Pulmonary artery endothelial cell (primary cell): Measurements from ENCODE around the gene NDUFS8. TPM values are rescaled to one million over a fixed set of nuclear protein-coding genes. Genes with fewer than 3 reads are reported as not detected.

Experiments
- DNase-seq: peaks from one replicate; pipeline ENCODE4 v3.0.0-alpha.2; 2011; ENCODE audit warnings: low read depth, low spot score
- total RNA-seq: library from RNA; depleted of rRNA; stranded (reverse); fragments of >200 nt; gene quantifications from 2 replicates; pipeline ENCODE4 v1.2.3, GENCODE V29; 2014

The NDUFS8 gene
- total RNA-seq, 1 donor from 2014 or later, result 116 TPM

- DNase-seq, result no peak
These were observed 27.3 kb upstream of the NDUFS8 start for GRCh38 chr11:68002938-68003845.

- DNase-seq, result no peak
These were observed 26.5 kb upstream of the NDUFS8 start, which contains the start of gene UNC93B1 for GRCh38 chr11:68003846-68004550. UNC93B1 (minus strand) TSS chr11:68004097; CDS start chr11:68004043, 54 bp downstream.

- no peak for DNase-seq
These were observed 25.7 kb upstream of the NDUFS8 start for GRCh38 chr11:68004551-68005335.

GRCh38 chr11:68006606-68007166, 23.8 kb upstream of the NDUFS8 start:
- DNase-seq, result no peak

- DNase-seq, result no peak
These were observed 22.7 kb upstream of the NDUFS8 start for GRCh38 chr11:68007498-68008380.

- DNase-seq, result no peak
These were observed 21.8 kb upstream of the NDUFS8 start for GRCh38 chr11:68008381-68009337.

- DNase-seq, result no peak
These were observed 20.9 kb upstream of the NDUFS8 start for GRCh38 chr11:68009391-68010089.

- DNase-seq, result no peak
These were observed 20.1 kb upstream of the NDUFS8 start, which contains the start of gene ALDH3B1 for GRCh38 chr11:68010090-68011041. ALDH3B1 (plus strand) TSS chr11:68010327; CDS start chr11:68015298, 4,971 bp downstream.

- no peak for DNase-seq
These were observed 19.2 kb upstream of the NDUFS8 start for GRCh38 chr11:68011051-68011943.

- no peak for DNase-seq
These were observed 18.2 kb upstream of the NDUFS8 start for GRCh38 chr11:68012044-68012842.

- no peak for DNase-seq
These were observed 17.5 kb upstream of the NDUFS8 start for GRCh38 chr11:68012843-68013610.

GRCh38 chr11:68013611-68014156, 16.8 kb upstream of the NDUFS8 start:
- DNase-seq, result no peak

GRCh38 chr11:68014157-68014946, 16.1 kb upstream of the NDUFS8 start:
- DNase-seq, result no peak
